Stomach (tissue), 9 donors: ENCODE results near the gene ACYP2. TPM values are rescaled to one million over a fixed set of nuclear protein-coding genes. Genes with fewer than 3 reads are reported as not detected.
A peak's percentile ranks its signal among the peaks of the same experiment; 100 is the strongest.
"Not testable (repeated sequence)": the region's sequence is repeated elsewhere in the genome, so short reads cannot be mapped to it uniquely, and the experiment has no call there.

Source experiments
- DNase-seq, 2 donors: peaks; one replicate each; pipeline versions ENCODE4 v3.0.0 to v3.0.0-alpha.2; 2013 to 2019
- H3K27ac ChIP-seq, 5 donors: fragments of 200-600 bp in 4 of 5; sonication (generic) in 4 of 5; one replicate each; pipeline ENCODE4 v1.5.1; 2013 to 2019; ENCODE audit warnings: mild to moderate bottlenecking in 1 of 5, moderate library complexity in 1 of 5
- H3K27me3 ChIP-seq, 3 donors: fragments of 200-600 bp; sonication (generic); one replicate each; pipeline ENCODE4 v1.5.1; 2017 to 2019; ENCODE audit warnings: mixed run types in 1 of 3
- H3K36me3 ChIP-seq, 4 donors: fragments of 200-600 bp; sonication (generic); 1 replicate in 3 of 4; 2 replicates in 1 of 4; pipeline ENCODE4 v1.5.1; 2016 to 2019
- H3K4me1 ChIP-seq, 4 donors: fragments of 200-600 bp; sonication (generic); one replicate each; pipeline ENCODE4 v1.5.1; 2016 to 2019
- H3K4me3 ChIP-seq, 4 donors: fragments of 200-600 bp; sonication (generic) in 3 of 4; one replicate each; pipeline ENCODE4 v1.5.1; 2016 to 2019; ENCODE audit warnings: mild to moderate bottlenecking in 1 of 4
- H3K9me3 ChIP-seq, 4 donors: fragments of 200-600 bp; sonication (generic); one replicate each; pipeline ENCODE4 v1.5.1; 2016 to 2019
- EP300 ChIP-seq: sonication (generic); formaldehyde crosslinking; IDR thresholded peaks from one replicate; pipeline ENCODE4 v1.6.1; 2017; ENCODE audit warnings: antibody characterized with exemption
- POLR2A ChIP-seq, 4 donors: fragments of 450-650 bp; IDR thresholded peaks; one replicate each; pipeline ENCODE4 v1.6.1; 2016; ENCODE audit warnings: antibody characterized with exemption in 4 of 4, control low read depth in 2 of 4, mild to moderate bottlenecking in 1 of 4, moderate library complexity in 1 of 4
- POLR2AphosphoS5 ChIP-seq, 3 donors: sonication (generic); formaldehyde crosslinking; IDR thresholded peaks; one replicate each; pipeline ENCODE4 v1.6.1; 2016; ENCODE audit warnings: antibody characterized with exemption in 3 of 3
- WGBS, 5 donors: extraction: QIAGEN DNeasy Blood & Tissue Kit in 3 of 5; methylation state at CpG; one replicate each; pipeline versions ENCODE4 v1.1.5 to v1.1.7; 2013 to 2018; 5-methylcytosine and 5-hydroxymethylcytosine counted together
- intact Hi-C: fragments of 100-400 bp; cut with DNase I; formaldehyde crosslinking; loops from one replicate; pipeline ENCODE4 v1.15.1; 2023; ENCODE audit warnings: low total_unique reads
- polyA plus RNA-seq, 3 donors: library from polyadenylated mRNA; stranded (reverse); fragments of 200-250 nt; gene quantifications; one replicate each; pipeline ENCODE4 v1.2.3, GENCODE V29; 2013
- total RNA-seq, 5 donors: library from RNA; depleted of rRNA; stranded (reverse); fragments of >200 nt; gene quantifications; one replicate each; pipeline versions ENCODE4 v1.1.0 to v1.2.3, GENCODE V29; 2014 to 2016
- TF ChIP-seq, protein P1 (sequence below), 7 experiments: fragments of 450-650 bp in 4 of 7; fragments of 200-600 bp in 3 of 7; sonication (generic) in 3 of 7; IDR thresholded peaks; one replicate each; pipeline ENCODE4 v1.5.1; 2016 to 2019; ENCODE audit warnings: antibody characterized with exemption in 7 of 7, control low read depth in 2 of 7, mild to moderate bottlenecking in 1 of 7
- donor health status: healthy with polysubstance abuse.
- donor health status: Bipolar disorder and iron deficiency.
- donor health status: healthy.

ACYP2 gene
- total and polyA plus RNA-seq, 8 donors: 4.3 to 42.0 (median 21.7) TPM

DNA sequence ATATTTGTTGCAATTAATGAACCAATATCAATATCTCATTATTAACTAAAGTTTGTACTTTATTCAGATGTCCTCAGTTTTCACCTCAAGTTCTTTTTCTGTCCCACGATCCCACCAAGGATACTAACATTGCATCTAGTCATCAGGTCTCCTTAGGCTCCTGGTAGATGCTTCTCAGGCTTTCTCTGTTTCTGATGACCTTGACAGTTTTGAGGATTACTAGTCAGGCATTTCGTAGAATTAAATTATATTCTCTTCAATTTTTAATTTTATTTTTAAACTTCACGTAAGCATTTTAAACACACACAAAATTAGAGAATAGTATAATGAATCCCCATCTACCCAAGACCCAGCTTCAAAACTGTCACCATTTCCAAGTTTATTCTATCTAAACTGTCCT lies 5.6 kb upstream of the ACYP2 start:
- no peaks in the 10 kb centered on the region for H3K9me3 ChIP-seq
- no peak for TF ChIP-seq EP300
- TF ChIP-seq, protein P1, sequence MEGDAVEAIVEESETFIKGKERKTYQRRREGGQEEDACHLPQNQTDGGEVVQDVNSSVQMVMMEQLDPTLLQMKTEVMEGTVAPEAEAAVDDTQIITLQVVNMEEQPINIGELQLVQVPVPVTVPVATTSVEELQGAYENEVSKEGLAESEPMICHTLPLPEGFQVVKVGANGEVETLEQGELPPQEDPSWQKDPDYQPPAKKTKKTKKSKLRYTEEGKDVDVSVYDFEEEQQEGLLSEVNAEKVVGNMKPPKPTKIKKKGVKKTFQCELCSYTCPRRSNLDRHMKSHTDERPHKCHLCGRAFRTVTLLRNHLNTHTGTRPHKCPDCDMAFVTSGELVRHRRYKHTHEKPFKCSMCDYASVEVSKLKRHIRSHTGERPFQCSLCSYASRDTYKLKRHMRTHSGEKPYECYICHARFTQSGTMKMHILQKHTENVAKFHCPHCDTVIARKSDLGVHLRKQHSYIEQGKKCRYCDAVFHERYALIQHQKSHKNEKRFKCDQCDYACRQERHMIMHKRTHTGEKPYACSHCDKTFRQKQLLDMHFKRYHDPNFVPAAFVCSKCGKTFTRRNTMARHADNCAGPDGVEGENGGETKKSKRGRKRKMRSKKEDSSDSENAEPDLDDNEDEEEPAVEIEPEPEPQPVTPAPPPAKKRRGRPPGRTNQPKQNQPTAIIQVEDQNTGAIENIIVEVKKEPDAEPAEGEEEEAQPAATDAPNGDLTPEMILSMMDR (IDR thresholded peaks at IDR 0.05): no peak
- no peak for TF ChIP-seq POLR2A (IDR thresholded peaks at IDR 0.05)
- no peak for TF ChIP-seq POLR2AphosphoS5 (IDR thresholded peaks at IDR 0.05)
- H3K4me1 ChIP-seq: peaks cover 2 to 15% (median 6%) of the 10 kb centered on the region in 4 donors
- H3K4me3 ChIP-seq: no peak overlapping the region
- WGBS, 5 donors: 93 to 99% (median 95%) methylated on average over 3 of the region's 3 CpGs
- intact Hi-C loops: no loop called here
- H3K27me3 ChIP-seq: no peaks in the 10 kb centered on the region
- H3K36me3 ChIP-seq: no peaks in the 10 kb centered on the region
- H3K27ac ChIP-seq: no peak overlapping the region
- no peak for DNase-seq

DNA sequence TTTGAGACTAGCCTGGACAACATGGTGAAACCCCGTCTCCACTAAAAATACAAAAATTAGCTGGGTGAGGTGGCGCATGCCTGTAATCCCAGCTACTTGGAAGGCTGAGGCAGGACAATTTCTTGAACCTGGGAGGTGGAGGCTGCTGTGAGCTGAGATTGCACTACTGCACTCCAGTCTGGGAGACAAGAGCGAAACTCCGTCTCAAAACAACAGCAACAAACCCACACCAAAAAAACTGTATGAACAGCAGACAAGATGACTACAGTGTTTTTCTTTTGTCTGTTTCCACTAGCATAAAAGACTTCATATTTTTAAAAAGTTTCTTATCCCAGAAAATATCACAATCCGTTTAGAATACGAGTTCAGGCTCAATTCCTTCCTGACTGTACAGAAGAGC lies 936 bp upstream of the ACYP2 start:
- 89 to 93% (median 90%) methylated on average over 6 of the region's 6 CpGs for WGBS, 5 donors
- peak overlapping the region in 4 of 5 donors; percentile 98 to 100 (median 99) for H3K27ac ChIP-seq
- H3K27me3 ChIP-seq, H3K4me1 ChIP-seq, H3K9me3 ChIP-seq, DNase-seq, intact Hi-C loops, H3K36me3 ChIP-seq: not testable (repeated sequence)
- H3K4me3 ChIP-seq: peak overlapping the region in 3 of 4 donors; percentile 50 to 85 (median 64)

DNA sequence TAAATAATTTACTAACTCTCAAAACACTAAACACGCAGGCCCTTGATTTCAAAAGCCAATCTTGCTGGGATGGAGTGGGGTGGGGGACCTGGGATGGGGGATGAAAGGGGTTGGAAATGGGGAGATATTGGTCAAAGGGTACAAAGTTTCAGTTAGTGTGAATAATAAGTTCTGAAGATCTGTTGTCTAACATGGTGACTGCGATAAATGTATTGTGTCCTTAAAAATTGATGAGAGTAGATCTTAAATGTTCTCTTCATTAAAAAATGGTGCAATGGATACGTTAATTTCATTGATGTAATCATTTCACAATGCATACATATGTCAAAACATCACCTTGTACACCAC lies 505 bp upstream of the ACYP2 start:
- no peak for TF ChIP-seq EP300
- no peak for TF ChIP-seq POLR2A (IDR thresholded peaks at IDR 0.05)
- TF ChIP-seq, protein P1 (IDR thresholded peaks at IDR 0.05): no peak
- no peak for TF ChIP-seq POLR2AphosphoS5 (IDR thresholded peaks at IDR 0.05)
- H3K27me3 ChIP-seq: no peaks in the 10 kb centered on the region
- H3K9me3 ChIP-seq: peaks cover 0 to 4% (median 0%) of the 10 kb centered on the region in 4 donors
- peak in 1 of 2 donors; percentile 8 for DNase-seq
- peak overlapping the region; percentile 50 to 85 (median 70) for H3K4me3 ChIP-seq
- 35 to 53% (median 46%) methylated on average over 3 of the region's 3 CpGs for WGBS, 5 donors
- peak overlapping the region; percentile 42 to 100 (median 98) for H3K27ac ChIP-seq
- peaks cover 3 to 8% (median 7%) of the 10 kb centered on the region in 4 donors for H3K4me1 ChIP-seq
- peaks cover 0 to 4% (median 0%) of the 10 kb centered on the region in 4 donors for H3K36me3 ChIP-seq
- intact Hi-C loops: no loop called here

DNA sequence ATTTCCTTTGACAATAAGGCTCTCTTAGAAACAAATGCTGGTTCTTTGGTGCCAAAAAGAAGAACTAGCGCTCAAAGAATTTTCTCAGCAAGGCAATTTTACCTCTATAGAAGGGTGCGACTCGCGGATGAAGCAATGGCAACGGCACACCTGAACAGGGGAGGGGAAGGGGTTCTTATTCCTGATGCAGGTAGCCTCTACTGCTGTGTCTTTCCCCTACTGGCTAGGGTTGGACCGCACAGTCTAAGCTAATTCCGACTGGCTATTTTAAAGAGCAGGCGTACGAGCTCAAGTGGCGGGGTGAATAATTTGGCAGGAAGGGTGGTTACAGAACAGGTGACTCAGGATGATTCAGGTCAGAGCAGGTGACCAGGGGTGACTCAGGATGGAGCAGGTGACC lies 1.2 kb downstream of the ACYP2 start:
- intact Hi-C loops, H3K27me3 ChIP-seq, H3K4me3 ChIP-seq, H3K4me1 ChIP-seq, H3K27ac ChIP-seq, DNase-seq, H3K36me3 ChIP-seq: not testable (repeated sequence)
- 95 to 99% (median 97%) methylated on average over 10 of the region's 10 CpGs for WGBS, 5 donors
- H3K9me3 ChIP-seq: peaks cover 0 to 15% (median 6%) of the 10 kb centered on the region in 4 donors

DNA sequence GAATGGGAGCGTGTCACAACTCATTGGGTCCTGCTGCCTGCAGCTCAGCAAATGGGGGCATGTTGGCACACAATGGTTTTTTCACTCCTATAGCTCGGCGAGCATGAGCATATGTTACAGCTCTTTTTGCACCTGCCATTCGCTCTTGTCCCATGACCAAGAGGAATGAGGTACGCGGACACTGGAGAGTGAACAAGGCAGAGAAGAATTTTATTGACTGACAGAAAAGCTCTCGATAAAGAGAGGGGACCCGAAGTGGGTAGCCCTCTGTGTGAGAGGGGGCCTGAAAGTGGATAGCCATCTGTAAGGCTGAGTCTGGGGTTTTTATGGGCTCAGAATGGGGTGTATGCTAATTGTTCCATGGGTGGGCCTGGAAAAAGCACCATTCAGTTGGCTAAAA lies 5.5 kb downstream of the ACYP2 start:
- DNase-seq: no peak
- 96 to 98% (median 98%) methylated on average over 8 of the region's 8 CpGs for WGBS, 5 donors
- Histone ChIP-seq H3K4me1 (no peaks in the 10 kb centered on the region), H3K9me3 (peaks cover 0 to 15% (median 6%) of the 10 kb centered on the region in 4 donors), H3K27ac (no peak overlapping the region), H3K27me3 (no peaks in the 10 kb centered on the region), H3K4me3 (no peak overlapping the region), H3K36me3 (peaks cover 0 to 9% (median 5%) of the 10 kb centered on the region in 4 donors)
- intact Hi-C loops: no loop called here
- no peak for TF ChIP-seq EP300
- TF ChIP-seq, protein P1 (IDR thresholded peaks at IDR 0.05): no peak
- TF ChIP-seq POLR2A (IDR thresholded peaks at IDR 0.05): no peak
- no peak for TF ChIP-seq POLR2AphosphoS5 (IDR thresholded peaks at IDR 0.05)
